ENCODE measurements around the gene HMGB2.

DNA sequence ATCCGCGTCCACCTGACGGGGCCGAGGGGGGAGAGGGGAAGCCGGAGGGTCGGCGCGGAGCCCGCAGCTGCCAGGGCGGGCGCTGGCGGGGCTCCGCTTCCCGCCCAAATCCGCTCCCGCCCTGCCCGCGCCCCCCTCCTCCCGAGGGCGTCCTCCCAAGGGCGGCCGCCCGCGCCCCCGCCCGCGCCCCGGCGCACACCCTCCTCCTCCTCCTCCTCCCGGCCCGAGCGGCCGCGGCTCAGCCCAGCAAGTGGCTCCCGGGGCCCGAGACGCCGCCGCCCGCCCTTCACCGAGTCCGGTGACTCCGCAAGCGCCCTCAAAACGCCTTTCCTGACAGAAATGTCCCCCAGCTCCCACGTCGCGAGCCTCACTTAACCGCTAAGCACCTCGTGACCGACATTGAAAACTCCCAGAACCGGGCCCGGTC, 487 bp downstream of the HMGB2 start:
- TF ChIP-seq GATA2 (IDR thresholded peaks at IDR 0.05; ENCODE audit: low read depth, low read length) (no peak), GATA3 (IDR thresholded peaks at IDR 0.05; ENCODE audit: low read depth, low read length) (no peak)

All from SH-SY5Y (cell line).